CD4-positive, alpha-beta T cell treated with Interleukin-1 beta for 1 hour (primary cell): Measurements from ENCODE around the gene WDR87.
"Not testable (repeated sequence)": the region's sequence is repeated elsewhere in the genome, so short reads cannot be mapped to it uniquely, and the experiment has no call there.

Experiments
- DNase-seq, 2 donors: peaks; one replicate each; pipeline ENCODE4 v3.0.0-alpha.2; 2020 to 2022

The WDR87 gene

DNA sequence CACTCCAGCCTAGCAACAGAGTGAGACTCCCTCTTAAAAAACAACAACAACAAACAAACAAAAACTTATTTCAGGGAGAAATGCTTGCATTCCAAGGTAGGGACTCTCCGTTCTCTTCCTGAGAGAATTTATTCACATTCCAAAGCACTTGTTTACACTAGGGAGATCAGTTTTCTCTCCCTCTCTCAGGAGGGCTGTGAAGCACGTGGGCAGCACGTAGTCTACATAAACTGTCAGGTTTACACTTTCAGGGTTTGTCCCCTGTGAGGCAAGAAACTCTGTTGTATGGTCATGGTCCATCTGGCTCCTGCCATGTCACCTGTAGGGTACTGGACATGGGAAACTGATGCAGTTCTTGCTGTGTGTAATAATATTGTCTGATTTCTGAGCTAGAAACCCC, 31.6 kb downstream of the WDR87 start:
- no peak for DNase-seq

DNA sequence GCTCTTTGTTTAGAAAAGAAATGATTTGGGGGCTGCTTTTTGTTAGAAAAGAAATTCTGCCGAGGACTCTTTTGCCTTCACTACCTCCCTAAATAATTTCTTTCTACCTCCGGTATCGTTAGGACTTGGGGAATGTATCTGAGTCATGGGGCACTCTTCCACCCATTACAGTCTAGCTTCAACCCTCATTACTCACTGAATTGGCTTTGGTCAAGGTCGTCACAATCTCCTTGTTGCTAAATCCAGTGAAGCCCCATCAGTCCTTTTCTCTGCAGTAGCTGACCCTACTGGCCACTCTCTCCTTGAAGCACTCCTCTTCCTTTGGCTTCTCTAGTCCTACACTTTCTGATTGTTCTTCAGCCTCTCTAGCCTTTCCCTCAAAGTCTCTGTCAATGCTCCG, 34.0 kb downstream of the WDR87 start:
- no peak for DNase-seq

DNA sequence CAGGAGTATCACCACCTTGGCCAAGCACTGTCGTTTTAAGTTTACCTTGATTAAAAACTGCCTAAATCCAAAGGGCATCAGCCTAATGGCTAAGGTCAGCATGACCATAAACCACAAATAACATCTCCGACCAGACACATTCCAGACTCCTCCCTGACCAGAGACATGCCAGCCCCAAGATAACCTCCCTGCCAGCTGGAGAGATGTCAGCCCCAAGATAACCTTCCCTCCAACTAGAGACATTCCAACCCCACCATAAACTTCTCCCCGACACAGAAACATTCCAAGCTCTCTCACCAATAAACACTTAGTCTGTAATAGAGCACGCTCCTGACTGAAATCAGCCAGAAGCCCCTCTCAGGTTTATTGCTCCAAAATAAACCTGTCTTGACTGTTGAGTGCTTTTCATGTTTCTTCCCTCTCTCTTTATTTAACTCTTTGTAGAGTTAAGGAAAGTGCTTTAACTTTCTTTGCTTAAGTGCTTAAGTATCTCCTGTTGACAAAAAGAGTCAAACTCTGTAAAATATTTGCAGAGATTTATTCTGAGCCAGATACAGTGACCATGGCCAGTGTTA, 36.5 kb downstream of the WDR87 start:
- no peak for DNase-seq

DNA sequence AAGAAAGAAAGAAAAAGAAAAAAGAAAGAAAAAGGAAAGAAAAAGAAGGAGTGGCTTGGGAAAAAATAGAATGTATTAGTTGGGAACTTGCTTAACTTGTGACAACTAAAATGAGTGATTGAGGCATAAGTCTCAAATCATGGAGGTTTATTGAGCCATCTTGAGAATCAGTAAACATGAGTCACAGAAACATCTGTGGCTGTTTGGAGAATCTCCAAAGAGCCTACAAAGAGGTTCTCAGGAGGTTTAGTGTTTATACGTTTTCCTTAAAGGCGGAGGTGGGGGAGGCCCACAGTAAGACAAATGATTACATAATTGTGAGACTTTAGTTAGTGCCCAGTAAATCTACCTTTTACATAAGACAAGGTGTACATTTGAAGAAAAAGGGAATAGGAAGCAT, 38.6 kb downstream of the WDR87 start:
- no peak for DNase-seq

DNA sequence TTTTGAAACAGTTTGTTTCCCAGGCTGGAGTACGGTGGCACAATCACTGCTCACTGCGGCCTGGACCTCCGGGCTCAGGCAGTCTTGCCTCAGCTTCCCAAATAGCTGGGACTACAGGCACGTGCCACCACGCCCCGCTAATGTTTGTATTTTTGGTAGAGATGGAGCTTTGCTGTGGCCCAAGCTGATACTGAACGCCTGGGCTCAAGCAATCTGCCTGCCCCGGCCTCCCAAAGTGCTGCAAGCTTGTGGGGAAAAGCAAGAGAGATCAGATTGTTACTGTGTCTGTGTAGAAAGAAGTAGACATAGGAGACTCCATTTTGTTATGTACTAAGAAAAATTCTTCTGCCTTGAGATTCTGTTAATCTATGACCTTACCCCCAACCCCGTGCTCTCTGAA, 40.5 kb downstream of the WDR87 start:
- DNase-seq = not testable (repeated sequence)

DNA sequence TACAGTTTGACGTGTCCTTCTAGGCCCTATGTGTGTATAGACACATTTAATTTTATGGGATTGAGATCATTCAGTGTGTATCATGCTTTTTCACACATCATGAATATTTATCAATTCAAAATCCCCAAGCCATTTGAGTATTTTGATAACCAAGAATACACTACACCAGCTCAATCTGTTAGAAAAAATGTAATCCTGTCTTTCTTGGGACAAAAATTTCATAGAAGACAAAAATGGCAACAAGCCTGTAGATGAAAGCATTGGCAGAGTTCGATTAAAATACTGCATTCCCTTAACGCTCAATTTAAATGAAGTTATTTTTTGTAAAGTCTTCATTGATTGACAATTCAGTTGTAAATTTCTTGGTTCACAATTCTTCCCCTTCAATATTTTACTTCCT, 41.9 kb downstream of the WDR87 start:
- DNase-seq = no peak

DNA sequence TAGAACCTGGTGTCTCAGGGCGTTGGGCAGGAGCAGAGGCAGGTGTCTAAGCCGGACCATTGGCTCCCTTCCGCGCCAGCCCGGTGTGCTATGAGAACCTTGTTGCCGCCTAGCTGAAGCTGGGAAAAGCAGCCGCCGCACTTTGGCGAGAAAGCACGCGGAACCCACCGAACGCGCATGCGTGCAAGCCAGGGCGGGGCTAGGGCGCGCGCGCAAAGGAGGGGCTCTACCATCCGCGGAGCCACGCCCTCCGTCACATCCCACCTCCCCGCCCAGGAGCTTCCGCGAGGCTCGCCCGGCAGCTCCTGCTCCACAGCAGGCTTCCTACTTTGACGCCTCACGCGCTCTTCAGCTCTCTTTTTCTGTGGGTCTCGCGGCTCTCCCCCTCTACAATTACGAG, 51.3 kb downstream of the WDR87 start:
- DNase-seq = peak; percentile 12 to 32

DNA sequence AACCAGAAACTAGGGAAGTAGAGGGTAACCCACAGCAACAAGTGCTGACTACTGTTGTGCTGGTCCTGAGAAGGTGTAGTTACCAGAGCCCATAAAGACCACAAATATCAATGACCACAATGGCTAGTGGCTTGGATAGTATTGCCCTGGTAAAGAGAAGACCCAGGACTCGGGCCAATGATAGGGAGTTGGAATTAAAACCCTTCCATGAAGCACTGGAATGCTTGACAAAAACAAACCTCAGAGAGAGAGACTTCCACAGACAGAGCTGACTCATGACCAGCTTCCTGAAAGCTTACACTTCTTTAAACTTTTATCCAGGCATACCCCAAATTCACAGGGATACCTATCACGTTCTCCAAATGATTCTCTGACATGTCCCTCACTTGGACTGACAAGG, 60.5 kb downstream of the WDR87 start:
- DNase-seq = no peak
